DOHH2 (cell line): ENCODE data around the gene PATL2.
"Not testable (repeated sequence)": the region's sequence is repeated elsewhere in the genome, so short reads cannot be mapped to it uniquely, and the experiment has no call there.

Experiments
- H3F3A ChIP-seq: fragments of 200-600 bp; sonication (generic), shearing (Covaris generic); 2 replicates; pipeline ENCODE4 v1.6.0; 2016; ENCODE audit warnings: antibody characterized with exemption, mild to moderate bottlenecking; ENCODE audit not compliant: control insufficient read depth, insufficient read depth
- H3K27ac ChIP-seq: fragments of 200-600 bp; sonication (generic); 2 replicates; pipeline ENCODE4 v1.5.1; 2014; ENCODE audit warnings: low read depth, mild to moderate bottlenecking, low read length, moderate library complexity
- H3K27me3 ChIP-seq: fragments of 200-600 bp; sonication (generic); 2 replicates; pipeline ENCODE4 v1.6.1; 2014; ENCODE audit warnings: mild to moderate bottlenecking, low read length, mixed read lengths; ENCODE audit not compliant: control insufficient read depth
- H3K36me3 ChIP-seq: fragments of 200-600 bp; sonication (generic); 2 replicates; pipeline ENCODE4 v1.6.1; 2014; ENCODE audit warnings: mild to moderate bottlenecking, low read length, moderate library complexity, mixed read lengths; ENCODE audit not compliant: control insufficient read depth
- H3K4me1 ChIP-seq: fragments of 200-600 bp; sonication (generic); 2 replicates; pipeline ENCODE4 v1.6.1; 2014; ENCODE audit warnings: mild to moderate bottlenecking, low read length, mixed read lengths; ENCODE audit not compliant: control insufficient read depth
- H3K4me2 ChIP-seq: fragments of 200-600 bp; sonication (generic); 2 replicates; pipeline ENCODE4 v1.6.0; 2014; ENCODE audit warnings: mild to moderate bottlenecking, low read length, moderate library complexity
- H3K4me3 ChIP-seq: fragments of 200-600 bp; sonication (generic); 2 replicates; pipeline ENCODE4 v1.5.1; 2014; ENCODE audit warnings: mild to moderate bottlenecking, low read length, mixed read lengths
- H3K79me2 ChIP-seq: fragments of 200-600 bp; sonication (generic); 2 replicates; pipeline ENCODE4 v1.6.1; 2014; ENCODE audit warnings: mild to moderate bottlenecking, low read length, mixed read lengths; ENCODE audit not compliant: control insufficient read depth
- H3K9me2 ChIP-seq: fragments of 200-600 bp; sonication (generic); replicated peaks from 2 replicates; pipeline ENCODE4 v1.6.1; 2014; ENCODE audit warnings: mild to moderate bottlenecking, low read length, mixed read lengths; ENCODE audit not compliant: control insufficient read depth
- H3K9me3 ChIP-seq: fragments of 200-600 bp; sonication (generic); 2 replicates; pipeline ENCODE4 v1.6.1; 2014; ENCODE audit warnings: antibody characterized with exemption, low read length, mixed read lengths; ENCODE audit not compliant: control insufficient read depth, insufficient read depth
- H4K20me1 ChIP-seq: fragments of 200-600 bp; sonication (generic); 2 replicates; pipeline ENCODE4 v1.6.0; 2014; ENCODE audit warnings: low read depth, mild to moderate bottlenecking, antibody characterized with exemption, low read length, moderate library complexity; ENCODE audit not compliant: control insufficient read depth, insufficient read depth
- EZH2phosphoT487 ChIP-seq: fragments of 200-600 bp; sonication (generic); IDR thresholded peaks from 2 replicates; pipeline ENCODE4 v1.6.1; 2017; ENCODE audit warnings: borderline replicate concordance, mild to moderate bottlenecking, antibody characterized with exemption, low read length, moderate library complexity, mixed read lengths
- TF ChIP-seq, protein P1 (sequence below): fragments of 200-600 bp; sonication (generic); IDR thresholded peaks from one replicate; pipeline ENCODE4 v1.5.1; 2014; ENCODE audit warnings: antibody characterized with exemption, mild to moderate bottlenecking, low read depth, low read length; ENCODE audit not compliant: poor library complexity, severe bottlenecking

PATL2 gene

DNA sequence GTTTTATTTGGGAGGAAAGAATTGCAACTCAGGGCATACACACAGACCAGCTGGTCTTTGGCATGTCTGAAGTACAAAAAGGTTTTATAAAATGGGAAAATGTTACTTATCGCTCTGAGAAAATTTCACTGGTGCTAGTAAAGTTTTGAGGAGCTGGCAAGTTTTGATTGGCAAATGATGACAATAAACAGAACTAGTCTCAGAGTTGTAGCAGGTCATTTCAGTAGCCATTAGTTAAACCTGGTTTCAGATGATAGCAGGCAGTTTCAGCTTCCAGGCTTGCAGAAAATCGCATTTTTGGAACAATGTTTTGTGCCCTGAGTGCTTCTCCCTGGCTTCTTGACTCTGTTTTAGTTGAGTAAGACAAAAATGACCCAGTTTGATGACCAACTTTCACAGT is 10.9 kb upstream of the PATL2 start:
- Histone ChIP-seq H3F3A (peaks cover 63% of the 10 kb centered on the region), H3K4me1 (peaks cover 95% of the 10 kb centered on the region), H3K27me3 (no peaks in the 10 kb centered on the region), H3K4me3 (no peak overlapping the region), H3K9me2 (no peaks in the 10 kb centered on the region), H4K20me1 (no peaks in the 10 kb centered on the region), H3K36me3 (peaks cover 20% of the 10 kb centered on the region), H3K9me3 (no peaks in the 10 kb centered on the region), H3K4me2 (peak overlapping the region; percentile 0; the same call in 1 of the 2 replicates), H3K27ac (peak overlapping the region; percentile 2), H3K79me2 (no peaks in the 10 kb centered on the region)
- no peak for TF ChIP-seq EZH2phosphoT487
- TF ChIP-seq, protein P1, sequence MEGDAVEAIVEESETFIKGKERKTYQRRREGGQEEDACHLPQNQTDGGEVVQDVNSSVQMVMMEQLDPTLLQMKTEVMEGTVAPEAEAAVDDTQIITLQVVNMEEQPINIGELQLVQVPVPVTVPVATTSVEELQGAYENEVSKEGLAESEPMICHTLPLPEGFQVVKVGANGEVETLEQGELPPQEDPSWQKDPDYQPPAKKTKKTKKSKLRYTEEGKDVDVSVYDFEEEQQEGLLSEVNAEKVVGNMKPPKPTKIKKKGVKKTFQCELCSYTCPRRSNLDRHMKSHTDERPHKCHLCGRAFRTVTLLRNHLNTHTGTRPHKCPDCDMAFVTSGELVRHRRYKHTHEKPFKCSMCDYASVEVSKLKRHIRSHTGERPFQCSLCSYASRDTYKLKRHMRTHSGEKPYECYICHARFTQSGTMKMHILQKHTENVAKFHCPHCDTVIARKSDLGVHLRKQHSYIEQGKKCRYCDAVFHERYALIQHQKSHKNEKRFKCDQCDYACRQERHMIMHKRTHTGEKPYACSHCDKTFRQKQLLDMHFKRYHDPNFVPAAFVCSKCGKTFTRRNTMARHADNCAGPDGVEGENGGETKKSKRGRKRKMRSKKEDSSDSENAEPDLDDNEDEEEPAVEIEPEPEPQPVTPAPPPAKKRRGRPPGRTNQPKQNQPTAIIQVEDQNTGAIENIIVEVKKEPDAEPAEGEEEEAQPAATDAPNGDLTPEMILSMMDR, result no peak

DNA sequence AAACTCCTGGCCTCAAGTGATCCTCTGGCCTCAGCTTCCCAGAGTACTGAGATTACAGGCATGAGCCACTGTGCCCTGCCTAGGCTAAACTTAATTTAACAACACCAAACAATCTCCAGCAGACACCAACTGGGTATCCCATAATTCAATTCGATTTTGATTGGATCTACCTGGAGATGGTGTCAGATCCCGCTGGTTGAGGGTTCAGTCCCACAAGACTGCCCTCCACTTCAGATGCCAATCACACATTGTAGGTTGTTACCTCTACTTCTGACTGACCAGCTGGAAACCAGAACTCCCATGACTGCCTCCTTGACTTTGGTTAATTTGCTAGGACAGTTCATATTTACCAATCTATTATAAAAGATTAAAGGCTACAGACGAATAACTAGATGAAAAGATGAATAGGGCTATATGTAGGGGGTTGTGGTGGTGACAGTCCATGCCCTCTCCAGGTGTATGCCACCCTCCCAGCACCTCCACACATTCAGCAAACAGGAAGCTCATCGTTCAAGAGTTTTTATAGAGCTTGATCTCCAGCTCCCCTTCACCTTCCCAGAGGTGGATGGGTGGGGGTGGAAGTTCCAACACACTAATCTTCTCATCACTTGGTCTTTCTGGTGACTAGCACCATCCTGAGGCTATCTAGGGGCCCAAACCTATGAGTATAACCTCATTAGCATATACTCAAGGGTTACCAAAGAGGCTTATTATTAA is 9.5 kb upstream of the PATL2 start:
- no peaks in the 10 kb centered on the region for H3K9me3 ChIP-seq
- H3K4me3 ChIP-seq, result no peak overlapping the region
- H3K4me1 ChIP-seq, result peaks cover 93% of the 10 kb centered on the region
- H3K27ac ChIP-seq, result no peak overlapping the region
- peaks cover 3% of the 10 kb centered on the region for H3K79me2 ChIP-seq
- no peaks in the 10 kb centered on the region for H3K27me3 ChIP-seq
- peaks cover 62% of the 10 kb centered on the region for H3F3A ChIP-seq
- peaks cover 34% of the 10 kb centered on the region for H3K36me3 ChIP-seq
- TF ChIP-seq, protein P1, result no peak
- no peak for TF ChIP-seq EZH2phosphoT487
- no peak overlapping the region for H3K4me2 ChIP-seq
- H4K20me1 ChIP-seq, result peaks cover under 1% of the 10 kb centered on the region; the same call in 1 of the 2 replicates
- H3K9me2 ChIP-seq, result no peaks in the 10 kb centered on the region

DNA sequence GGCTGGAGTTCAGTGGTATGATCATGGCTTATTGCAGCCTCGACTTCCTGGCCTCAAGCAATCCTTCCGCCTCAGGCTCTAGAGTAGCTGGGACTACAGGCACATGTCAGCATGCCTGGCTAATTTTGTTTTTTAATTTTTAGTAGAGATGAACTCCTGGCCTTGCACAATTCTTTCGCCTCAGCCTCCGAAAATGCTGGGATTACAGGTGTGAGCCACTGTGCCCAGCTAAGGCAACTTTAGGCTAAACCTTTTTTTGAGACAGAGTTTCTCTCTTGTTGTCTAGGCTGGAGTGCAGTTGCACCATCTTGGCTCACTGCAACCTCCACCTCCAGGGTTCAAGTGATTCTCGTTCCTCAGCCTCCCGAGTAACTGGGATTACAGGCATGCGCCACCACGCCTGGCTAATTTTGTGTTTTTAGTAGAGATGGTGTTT is 8.9 kb upstream of the PATL2 start:
- Histone ChIP-seq H3K36me3 (peaks cover 40% of the 10 kb centered on the region), H3K4me1 (peaks cover 93% of the 10 kb centered on the region), H3F3A (peaks cover 62% of the 10 kb centered on the region), H3K27ac (peak overlapping the region; percentile 69)
- not testable (repeated sequence) for H3K79me2 ChIP-seq, H4K20me1 ChIP-seq, H3K27me3 ChIP-seq, H3K4me3 ChIP-seq, H3K9me3 ChIP-seq, H3K9me2 ChIP-seq, H3K4me2 ChIP-seq

DNA sequence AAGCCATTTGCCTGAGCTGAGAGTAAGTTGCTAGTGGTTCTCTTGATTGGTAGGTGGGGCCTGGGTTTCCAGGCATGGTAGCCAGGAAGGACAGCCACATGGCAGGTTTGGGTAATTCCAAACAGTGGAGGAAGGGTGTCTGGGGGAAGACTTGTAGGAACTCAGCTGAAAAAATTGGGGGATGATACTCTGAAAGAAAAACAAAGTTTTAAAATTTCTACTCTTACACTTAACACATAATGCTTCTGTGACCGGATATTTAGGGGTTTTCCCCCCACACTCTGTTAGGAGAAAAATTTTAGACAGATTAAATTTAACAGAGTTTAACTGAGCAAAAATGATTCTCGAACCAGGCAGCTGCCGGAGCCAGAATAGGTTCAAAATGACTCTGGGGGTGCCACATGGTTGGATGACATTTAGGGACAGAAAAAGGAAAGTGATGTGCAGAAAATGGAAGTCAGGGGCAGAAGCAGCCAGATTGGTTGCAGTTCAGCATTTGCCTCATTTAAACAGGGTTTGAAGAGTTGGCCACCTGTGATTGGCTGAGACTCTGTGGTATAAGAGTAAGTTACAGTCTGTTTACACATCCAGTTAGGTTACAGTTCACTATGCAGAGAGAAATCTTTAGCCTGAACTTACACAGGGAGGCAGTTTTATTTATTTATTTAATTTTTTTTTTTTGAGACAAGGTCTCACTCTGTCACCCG is 8.3 kb upstream of the PATL2 start:
- peak overlapping the region; percentile 69 for H3K27ac ChIP-seq

More for the DNA sequence above, 8.3 kb upstream of the PATL2 start:
- Histone ChIP-seq H3K9me3 (no peaks in the 10 kb centered on the region), H4K20me1 (peaks cover 12% of the 10 kb centered on the region; the same call in 1 of the 2 replicates), H3F3A (peaks cover 61% of the 10 kb centered on the region), H3K79me2 (peaks cover 15% of the 10 kb centered on the region), H3K4me1 (peaks cover 91% of the 10 kb centered on the region), H3K4me2 (peak overlapping the region; percentile 42), H3K27me3 (no peaks in the 10 kb centered on the region), H3K9me2 (no peaks in the 10 kb centered on the region), H3K4me3 (no peak overlapping the region), H3K36me3 (peaks cover 46% of the 10 kb centered on the region)
- TF ChIP-seq, protein P1, result no peak
- TF ChIP-seq EZH2phosphoT487, result no peak
